Astrocyte (in vitro differentiated cells and primary cell): Measurements from ENCODE around the gene BCAS1.

Experiments used
- EZH2 ChIP-seq: IDR thresholded peaks from 2 replicates; pipeline ENCODE4 v1.6.1; 2012; ENCODE audit warnings: mild to moderate bottlenecking, low read length, inconsistent platforms; ENCODE audit not compliant: insufficient read depth
- TF ChIP-seq, protein P1 (sequence below): IDR thresholded peaks from 2 replicates; pipeline ENCODE4 v1.5.1; 2011; ENCODE audit warnings: low read depth, mild to moderate bottlenecking, inconsistent platforms, low read length, moderate library complexity; ENCODE audit not compliant: insufficient read depth

DNA sequence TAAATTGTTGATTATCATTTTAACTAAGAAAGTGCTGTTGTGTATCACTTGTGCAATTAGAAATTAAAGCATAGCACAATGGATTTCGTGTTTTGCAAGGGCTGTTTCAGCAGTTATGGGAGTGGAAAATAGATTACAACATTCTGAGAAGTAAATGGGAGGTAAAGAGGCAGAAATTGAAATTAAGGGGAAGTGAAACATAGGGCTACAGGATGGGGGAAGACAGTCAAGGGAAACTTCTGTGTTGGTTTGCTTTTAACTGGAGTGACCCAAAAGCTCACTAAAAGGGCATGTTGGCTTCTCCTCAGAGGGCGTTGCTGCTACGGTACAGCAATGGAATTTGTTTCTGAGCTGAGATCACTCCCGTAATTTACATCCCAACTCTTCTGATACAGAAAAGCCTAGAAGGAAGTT lies 147.5 kb downstream of the BCAS1 start:
- TF ChIP-seq, protein P1, sequence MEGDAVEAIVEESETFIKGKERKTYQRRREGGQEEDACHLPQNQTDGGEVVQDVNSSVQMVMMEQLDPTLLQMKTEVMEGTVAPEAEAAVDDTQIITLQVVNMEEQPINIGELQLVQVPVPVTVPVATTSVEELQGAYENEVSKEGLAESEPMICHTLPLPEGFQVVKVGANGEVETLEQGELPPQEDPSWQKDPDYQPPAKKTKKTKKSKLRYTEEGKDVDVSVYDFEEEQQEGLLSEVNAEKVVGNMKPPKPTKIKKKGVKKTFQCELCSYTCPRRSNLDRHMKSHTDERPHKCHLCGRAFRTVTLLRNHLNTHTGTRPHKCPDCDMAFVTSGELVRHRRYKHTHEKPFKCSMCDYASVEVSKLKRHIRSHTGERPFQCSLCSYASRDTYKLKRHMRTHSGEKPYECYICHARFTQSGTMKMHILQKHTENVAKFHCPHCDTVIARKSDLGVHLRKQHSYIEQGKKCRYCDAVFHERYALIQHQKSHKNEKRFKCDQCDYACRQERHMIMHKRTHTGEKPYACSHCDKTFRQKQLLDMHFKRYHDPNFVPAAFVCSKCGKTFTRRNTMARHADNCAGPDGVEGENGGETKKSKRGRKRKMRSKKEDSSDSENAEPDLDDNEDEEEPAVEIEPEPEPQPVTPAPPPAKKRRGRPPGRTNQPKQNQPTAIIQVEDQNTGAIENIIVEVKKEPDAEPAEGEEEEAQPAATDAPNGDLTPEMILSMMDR: no peak
- no peak for TF ChIP-seq EZH2
